HUES6 (cell line): Measurements from ENCODE around the gene PPP1CA.
A peak's percentile ranks its signal among the peaks of the same experiment; 100 is the strongest.

ENCODE experiments used
- H3K27ac ChIP-seq: 2 replicates; pipeline ENCODE4 v1.7.0; 2013; ENCODE audit warnings: low read depth, mild to moderate bottlenecking, low read length, inconsistent platforms
- H3K27me3 ChIP-seq: 2 replicates; pipeline ENCODE4 v1.6.1; 2013; ENCODE audit warnings: low read length; ENCODE audit not compliant: control insufficient read depth, insufficient read depth
- H3K36me3 ChIP-seq: 2 replicates; pipeline ENCODE4 v1.6.1; 2013; ENCODE audit warnings: low read length; ENCODE audit not compliant: control insufficient read depth, insufficient read depth
- H3K4me1 ChIP-seq: 2 replicates; pipeline ENCODE4 v1.6.1; 2013; ENCODE audit warnings: low read length; ENCODE audit not compliant: control insufficient read depth, insufficient read depth
- H3K4me3 ChIP-seq: 2 replicates; pipeline ENCODE4 v1.5.1; 2013; ENCODE audit warnings: low read depth, low read length
- H3K9ac ChIP-seq: one replicate; pipeline ENCODE4 v1.6.1; 2013; ENCODE audit warnings: mild to moderate bottlenecking, low read length
- H3K9me3 ChIP-seq: 2 replicates; pipeline ENCODE4 v1.6.1; 2013; ENCODE audit warnings: low read depth, low read length; ENCODE audit not compliant: control insufficient read depth, insufficient read depth

PPP1CA gene

DNA sequence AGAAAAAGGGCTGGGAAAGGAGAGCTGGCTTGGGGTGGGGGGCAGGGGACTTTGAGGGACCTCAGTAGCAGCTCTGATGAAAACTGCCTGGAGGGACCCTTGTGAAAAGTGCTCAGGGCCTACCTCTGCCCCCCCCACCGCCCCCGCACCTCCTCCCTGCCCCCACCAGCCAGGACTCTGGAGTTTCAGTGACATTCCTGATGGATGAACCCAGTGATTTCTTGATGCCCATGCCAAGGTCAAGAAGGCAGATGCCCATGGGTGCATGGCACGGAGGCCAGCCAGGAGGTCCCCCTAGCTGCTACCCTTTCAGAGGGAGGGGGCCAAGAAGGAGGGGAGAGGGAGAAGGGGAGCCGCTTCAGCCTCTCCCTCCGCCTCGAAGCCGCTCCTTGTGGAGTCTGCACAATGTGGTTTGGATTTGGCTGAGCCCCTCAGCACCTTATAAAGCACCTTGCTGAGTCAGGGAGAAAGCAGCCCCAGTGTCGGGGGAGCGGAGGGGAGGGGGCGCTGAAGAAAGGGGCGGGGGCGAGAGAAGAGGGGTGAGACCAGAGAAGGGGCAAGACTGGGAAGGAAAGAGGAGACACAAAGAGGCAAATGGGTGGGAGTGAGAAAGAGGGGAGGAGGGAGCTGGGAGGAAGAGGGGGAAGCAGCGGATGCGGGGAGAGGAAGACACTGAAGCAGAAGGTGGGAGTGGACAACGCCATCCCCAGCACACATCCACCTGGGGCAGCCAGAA lies 26.2 kb downstream of the PPP1CA start:
- Histone ChIP-seq H3K4me1 (peaks cover 56% of the 10 kb centered on the region), H3K27ac (no peak overlapping the region), H3K27me3 (peaks cover 27% of the 10 kb centered on the region), H3K9me3 (no peaks in the 10 kb centered on the region), H3K36me3 (no peaks in the 10 kb centered on the region), H3K4me3 (peak overlapping the region; percentile 53), H3K9ac (peak overlapping the region; percentile 50)

DNA sequence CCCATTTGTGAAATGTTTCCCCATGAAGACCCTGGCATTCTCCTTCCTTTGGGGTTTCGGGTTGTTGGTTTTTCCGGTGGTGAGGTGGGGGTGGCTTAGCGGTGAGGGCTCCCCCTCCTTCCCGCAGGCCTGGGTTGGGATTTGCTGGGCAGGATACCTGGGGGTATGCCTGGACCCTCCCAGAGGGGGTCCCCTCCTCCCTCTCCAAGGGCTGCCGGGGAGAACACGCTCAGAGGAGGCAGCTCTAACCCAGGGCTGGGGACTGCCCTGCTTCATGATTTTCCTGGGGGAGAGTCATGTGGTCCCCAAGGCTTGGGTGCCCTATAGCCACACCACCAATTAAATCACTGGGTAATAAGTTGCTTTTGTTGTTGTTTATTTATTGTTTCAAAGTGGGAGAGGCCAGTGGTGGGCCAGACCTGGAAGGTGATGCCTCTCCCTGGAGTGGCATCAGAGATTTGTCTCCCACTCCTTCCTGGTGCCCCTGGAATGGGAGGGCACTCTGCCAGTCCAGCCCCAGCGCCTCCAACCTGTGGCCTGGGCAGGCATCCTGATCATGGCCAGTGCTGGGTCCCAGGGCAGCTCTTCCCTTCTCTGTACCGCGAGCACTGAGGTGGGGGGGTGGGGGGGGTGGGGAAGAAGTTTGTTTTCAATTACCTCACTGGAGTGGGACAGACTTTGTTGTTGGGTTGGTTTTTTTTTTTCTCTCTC lies 26.9 kb downstream of the PPP1CA start:
- Histone ChIP-seq H3K36me3 (no peaks in the 10 kb centered on the region), H3K4me3 (peak overlapping the region; percentile 58), H3K4me1 (peaks cover 60% of the 10 kb centered on the region), H3K9ac (peak overlapping the region; percentile 80), H3K27me3 (peaks cover 30% of the 10 kb centered on the region), H3K9me3 (no peaks in the 10 kb centered on the region), H3K27ac (peak overlapping the region; percentile 73; the same call in 1 of the 2 replicates)

DNA sequence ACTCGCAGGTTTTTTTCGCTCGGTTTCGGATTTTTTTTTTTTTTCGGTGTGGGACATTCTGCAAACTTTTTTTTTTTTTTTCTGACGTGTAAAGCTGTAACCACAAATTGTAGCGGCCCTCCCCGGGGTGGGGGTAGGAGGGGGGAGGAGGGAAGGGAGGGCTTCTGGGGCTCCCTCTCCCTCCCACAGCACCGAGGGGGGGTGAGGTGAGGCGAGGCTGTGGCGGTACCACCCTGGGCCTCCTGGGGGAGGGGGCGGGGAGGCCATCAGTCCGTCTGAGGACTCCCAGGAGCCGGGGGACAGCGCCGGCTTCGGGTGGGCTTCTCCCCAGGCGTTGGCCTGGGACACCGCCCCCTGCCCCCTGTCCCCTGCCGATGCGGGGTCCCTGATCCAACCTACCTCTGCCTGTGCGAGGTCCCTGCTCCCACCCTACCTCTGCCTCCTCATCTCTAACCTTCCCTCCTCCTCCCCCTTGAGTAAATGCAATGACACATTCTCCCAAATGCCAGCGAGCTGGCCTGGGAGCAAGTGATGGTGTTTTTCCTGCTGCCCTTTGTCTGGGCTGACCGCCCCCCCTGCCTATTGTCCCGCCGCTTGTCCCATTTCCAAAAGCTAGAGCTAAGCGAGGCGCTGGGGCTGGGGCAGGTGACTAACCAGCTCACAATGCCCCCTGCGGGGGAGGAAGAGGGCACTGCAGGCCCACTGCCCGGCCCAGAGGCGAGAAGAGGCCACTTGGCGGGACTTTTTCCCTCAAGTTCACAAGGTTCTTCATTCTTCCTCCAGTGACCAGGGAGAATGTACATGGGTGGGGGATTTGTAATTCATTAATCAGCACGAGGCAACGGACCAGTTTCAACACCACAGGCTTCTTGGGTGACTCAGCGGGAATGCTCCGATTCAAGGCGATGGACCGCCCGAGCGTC lies 27.7 kb downstream of the PPP1CA start:
- Histone ChIP-seq H3K4me3 (peak overlapping the region; percentile 58), H3K27me3 (peaks cover 36% of the 10 kb centered on the region), H3K36me3 (no peaks in the 10 kb centered on the region), H3K27ac (peak overlapping the region; percentile 73; the same call in 1 of the 2 replicates), H3K9me3 (no peaks in the 10 kb centered on the region), H3K4me1 (peaks cover 54% of the 10 kb centered on the region), H3K9ac (peak overlapping the region; percentile 80)

DNA sequence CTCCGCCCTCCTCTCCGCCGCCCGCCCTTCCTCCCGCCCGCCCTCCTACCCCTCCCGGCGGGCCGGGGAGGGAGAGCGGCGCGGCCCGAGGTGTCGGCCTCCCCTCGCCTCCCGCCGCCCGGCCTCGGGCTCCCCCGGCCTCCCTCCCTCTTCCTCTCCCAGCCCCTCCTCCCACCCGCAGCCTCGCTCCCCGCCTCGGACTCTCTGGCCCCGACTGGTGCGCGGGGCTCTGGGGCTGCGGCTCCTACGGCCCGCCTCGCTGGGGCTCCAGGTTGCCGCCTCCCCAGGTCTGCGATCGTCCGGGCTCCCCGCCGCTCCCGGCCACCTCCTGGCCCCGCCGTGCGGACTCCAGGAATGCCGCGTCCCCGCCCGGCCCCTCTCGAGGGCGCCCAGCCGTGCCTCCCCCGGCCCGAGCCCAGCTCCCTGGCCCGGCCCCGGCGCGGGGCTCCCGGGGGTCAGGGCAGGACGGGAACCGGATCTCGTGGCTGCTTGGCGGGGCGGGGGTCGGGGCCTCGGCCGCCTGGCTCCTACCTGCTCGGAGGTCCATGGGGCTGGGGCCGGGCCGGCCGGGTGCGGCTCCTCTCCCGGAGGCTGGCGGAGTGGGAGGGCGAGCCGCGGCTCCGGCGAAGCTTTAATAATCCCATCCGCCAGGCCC lies 28.5 kb downstream of the PPP1CA start, which contains the start of gene CLCF1:
CLCF1 (minus strand) TSS at position 606 of the 655 bp plus-strand sequence; CDS start at position 547, 59 bp downstream.
- Histone ChIP-seq H3K4me1 (peaks cover 50% of the 10 kb centered on the region), H3K9me3 (no peaks in the 10 kb centered on the region), H3K27me3 (peaks cover 36% of the 10 kb centered on the region), H3K9ac (peak within 1 kb of the TSS; percentile 80), H3K4me3 (peak within 1 kb of the TSS; percentile 58), H3K27ac (peak within 1 kb of the TSS; percentile 73; the same call in 1 of the 2 replicates), H3K36me3 (no peaks in the 10 kb centered on the region)

DNA sequence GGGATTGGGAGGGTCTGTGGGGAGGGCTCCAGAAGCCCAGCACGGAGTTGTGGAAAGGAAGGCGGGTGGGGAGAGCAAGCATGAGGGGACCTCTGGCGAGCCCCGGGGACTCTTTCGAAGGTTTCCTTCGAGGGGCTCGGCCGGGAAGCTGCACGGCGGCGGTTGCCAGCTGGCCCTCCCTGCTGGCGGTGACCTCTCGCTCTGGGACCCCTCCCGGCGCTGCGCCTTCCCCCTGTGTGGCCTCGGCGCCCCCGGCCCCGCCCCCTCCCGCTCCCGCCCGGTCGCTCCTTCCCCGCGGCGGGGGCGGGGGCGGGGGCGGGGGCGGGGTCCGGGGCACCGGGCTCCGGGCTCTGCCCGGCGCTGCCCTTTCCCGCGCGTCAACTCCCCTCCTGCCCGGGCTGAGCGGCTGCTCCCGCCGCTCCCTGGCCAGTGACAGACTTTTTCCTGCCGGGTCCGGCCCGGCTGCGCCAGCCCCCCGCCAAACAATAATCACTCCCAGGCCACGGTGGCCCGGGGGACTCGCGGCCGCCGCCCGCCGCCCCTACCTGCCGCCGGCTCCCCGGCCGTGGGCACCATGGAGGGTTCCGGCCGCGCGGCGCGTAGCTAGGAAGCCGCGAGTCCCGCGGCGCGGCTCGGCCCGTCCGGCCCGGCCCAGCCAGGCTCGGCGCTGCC lies 29.2 kb downstream of the PPP1CA start:
- Histone ChIP-seq H3K9ac (peak overlapping the region; percentile 43), H3K4me1 (peaks cover 50% of the 10 kb centered on the region), H3K36me3 (no peaks in the 10 kb centered on the region), H3K27ac (no peak overlapping the region), H3K27me3 (peaks cover 33% of the 10 kb centered on the region), H3K4me3 (peak overlapping the region; percentile 58), H3K9me3 (no peaks in the 10 kb centered on the region)

DNA sequence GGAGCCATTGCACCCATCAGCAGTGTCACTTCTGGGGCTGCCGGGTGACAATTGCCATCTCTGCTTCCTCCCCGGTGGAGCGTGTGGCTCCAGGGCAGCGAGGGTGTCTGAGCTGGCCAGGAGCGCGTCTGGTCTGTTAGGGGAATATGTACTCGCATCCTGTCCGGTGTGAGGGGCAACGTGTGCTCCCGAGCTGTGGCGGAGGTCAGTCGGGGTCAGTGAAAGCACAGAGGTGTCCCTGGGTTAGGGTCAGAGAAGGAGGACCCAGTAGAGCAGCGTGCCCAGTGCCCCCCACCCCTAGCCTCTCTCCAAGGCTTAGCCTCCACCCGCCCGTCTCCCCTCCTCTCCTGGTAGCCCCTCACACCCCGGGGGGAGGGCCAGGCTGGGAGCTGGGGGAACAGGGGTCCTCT lies 29.7 kb downstream of the PPP1CA start:
- Histone ChIP-seq H3K27ac (no peak overlapping the region), H3K9me3 (no peaks in the 10 kb centered on the region), H3K36me3 (no peaks in the 10 kb centered on the region), H3K9ac (peak overlapping the region; percentile 30), H3K4me3 (peak overlapping the region; percentile 57), H3K4me1 (peaks cover 49% of the 10 kb centered on the region), H3K27me3 (peaks cover 28% of the 10 kb centered on the region)

DNA sequence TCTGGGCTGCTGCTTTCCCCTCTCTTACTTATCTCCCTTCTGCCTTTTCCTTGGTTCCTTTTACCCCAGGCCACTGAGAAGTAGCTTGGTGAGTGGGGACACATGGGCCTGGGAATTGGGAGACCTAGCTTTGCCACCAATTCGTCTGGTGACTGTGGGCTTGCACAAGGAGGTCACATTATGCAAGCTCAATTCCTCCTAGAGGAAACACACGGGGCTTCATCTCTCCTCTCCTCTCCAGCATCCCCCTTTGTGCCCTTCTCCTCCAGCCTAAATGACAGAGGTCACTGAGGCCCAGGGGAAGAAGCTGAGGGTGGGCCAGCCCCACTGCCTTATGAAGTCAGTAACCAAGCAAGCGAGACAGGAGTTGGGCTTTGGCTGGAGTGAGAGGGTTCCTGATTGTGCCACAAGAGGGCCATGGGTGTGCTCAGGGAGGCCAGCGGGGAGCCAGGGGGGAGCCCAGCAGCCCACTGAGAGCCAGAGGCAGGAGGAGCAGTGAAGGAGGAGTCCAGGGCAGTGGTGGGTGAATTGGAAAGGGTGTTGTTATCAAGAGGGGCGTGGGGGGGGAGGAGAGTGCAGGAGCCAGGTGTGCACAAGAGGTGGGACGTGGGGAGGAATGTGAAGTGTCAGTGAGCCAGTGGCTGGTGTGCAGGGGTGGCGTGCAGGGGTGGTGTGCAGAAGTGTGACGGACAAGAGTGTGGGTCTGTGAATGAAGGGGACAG lies 30.3 kb downstream of the PPP1CA start:
- Histone ChIP-seq H3K9ac (no peak overlapping the region), H3K27me3 (peaks cover 22% of the 10 kb centered on the region), H3K4me1 (peaks cover 47% of the 10 kb centered on the region)

DNA sequence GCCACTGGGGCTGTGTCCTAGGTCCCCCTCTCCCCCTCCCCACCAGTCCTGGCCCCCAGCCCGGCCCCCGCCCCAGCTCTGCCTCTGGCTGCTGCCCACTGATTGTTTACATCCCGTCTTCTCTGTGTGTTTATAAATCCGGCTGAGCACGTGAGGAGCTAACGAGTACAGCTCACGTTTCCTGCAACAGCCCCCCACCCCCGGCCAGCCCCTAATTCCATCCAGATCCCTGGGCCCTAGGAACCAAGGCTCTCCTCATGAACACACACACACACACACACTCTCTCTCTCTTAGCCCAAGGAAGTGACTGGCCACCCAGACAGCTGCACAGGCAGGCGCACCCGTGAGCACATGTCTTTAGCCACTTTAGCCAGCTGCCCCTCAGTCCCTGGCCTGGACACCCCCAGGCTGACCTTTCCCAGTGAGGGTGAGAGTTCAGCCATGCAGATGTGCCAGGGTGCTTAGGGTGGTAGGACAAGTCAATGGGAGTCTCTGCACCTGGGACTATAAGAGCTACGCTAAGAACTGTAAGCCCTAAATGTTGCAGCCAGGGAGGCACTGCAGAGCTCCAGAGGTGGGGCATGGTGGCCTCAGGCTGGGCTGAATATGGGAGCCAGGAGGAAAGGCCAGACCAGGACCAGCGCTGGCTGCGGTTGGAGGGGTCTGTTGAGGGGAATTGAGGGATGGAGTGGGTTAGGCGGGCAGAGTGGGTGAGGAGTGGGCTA lies 31.1 kb downstream of the PPP1CA start:
- H3K36me3 ChIP-seq, result no peaks in the 10 kb centered on the region
- no peak overlapping the region for H3K4me3 ChIP-seq
- H3K9ac ChIP-seq, result no peak overlapping the region
- peaks cover 15% of the 10 kb centered on the region; the same call in 1 of the 2 replicates for H3K27me3 ChIP-seq
- H3K9me3 ChIP-seq, result no peaks in the 10 kb centered on the region
- H3K4me1 ChIP-seq, result peaks cover 48% of the 10 kb centered on the region
- no peak overlapping the region for H3K27ac ChIP-seq

More for the DNA sequence above, 30.3 kb downstream of the PPP1CA start:
- Histone ChIP-seq H3K4me3 (peak overlapping the region; percentile 57), H3K27ac (no peak overlapping the region), H3K36me3 (no peaks in the 10 kb centered on the region), H3K9me3 (no peaks in the 10 kb centered on the region)

DNA sequence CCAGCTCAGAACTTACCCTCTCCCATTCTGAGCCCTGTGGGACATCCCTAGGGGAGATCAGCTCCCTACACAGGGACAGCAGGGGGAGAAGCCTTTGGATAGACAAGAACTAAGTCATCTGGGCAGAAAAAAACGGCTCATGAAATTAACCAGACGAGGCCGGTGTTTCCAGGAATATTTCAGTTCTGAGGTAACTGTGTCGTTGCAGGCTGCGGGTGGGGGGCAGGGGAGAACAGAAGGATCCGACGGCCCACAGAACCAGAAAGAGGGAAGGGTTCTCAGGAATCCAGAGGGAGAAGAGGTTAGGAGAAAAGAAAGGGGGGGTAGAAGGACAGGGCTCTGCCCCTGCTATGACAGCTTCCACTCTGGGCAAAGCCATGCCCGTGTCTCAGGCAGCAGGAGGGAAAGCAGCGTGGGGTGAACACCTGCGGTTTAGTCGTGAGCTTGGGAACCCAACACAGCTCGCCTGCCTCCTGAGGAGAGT lies 31.8 kb downstream of the PPP1CA start:
- H3K36me3 ChIP-seq, result no peaks in the 10 kb centered on the region
- H3K4me1 ChIP-seq, result peaks cover 47% of the 10 kb centered on the region
- peaks cover 13% of the 10 kb centered on the region; the same call in 1 of the 2 replicates for H3K27me3 ChIP-seq
- H3K4me3 ChIP-seq, result no peak overlapping the region
- H3K27ac ChIP-seq, result no peak overlapping the region
- H3K9me3 ChIP-seq, result no peaks in the 10 kb centered on the region
- H3K9ac ChIP-seq, result no peak overlapping the region
